HepG2 (cell line): ENCODE data around the gene ECHDC1. TPM values are rescaled to one million over a fixed set of nuclear protein-coding genes. Genes with fewer than 3 reads are reported as not detected.

Experiments used
- ARNT2 ChIP-seq: sonication (generic); formaldehyde crosslinking; IDR thresholded peaks from 2 replicates; pipeline ENCODE4 v1.8.0; 2022; ENCODE audit warnings: mild to moderate bottlenecking, low read depth, missing genetic modification reagents, moderate library complexity
- BRD4 ChIP-seq: sonication (generic); formaldehyde crosslinking; IDR thresholded peaks from 2 replicates; pipeline ENCODE4 v1.4.0; 2020; ENCODE audit warnings: missing genetic modification reagents
- MIER2 ChIP-seq: IDR thresholded peaks from 2 replicates; pipeline ENCODE4 v1.6.1; 2016; ENCODE audit warnings: missing biosample characterization, missing genetic modification reagents
- PCBP2 ChIP-seq: fragments of 200-400 bp; formaldehyde crosslinking; optimal IDR thresholded peaks from 2 replicates; pipeline ENCODE3; 2018; ENCODE audit warnings: low read length, low read depth; ENCODE audit not compliant: poor library complexity, severe bottlenecking
- SRSF9 ChIP-seq: fragments of 200-400 bp; formaldehyde crosslinking; IDR thresholded peaks from 2 replicates; pipeline ENCODE4 v1.6.1; 2018; ENCODE audit warnings: borderline replicate concordance, mild to moderate bottlenecking, low read depth, low read length; ENCODE audit not compliant: insufficient read depth, poor library complexity, severe bottlenecking
- ZBTB21 ChIP-seq: sonication (generic); formaldehyde crosslinking; IDR thresholded peaks from 2 replicates; pipeline ENCODE4 v1.4.0; 2020; ENCODE audit warnings: missing genetic modification reagents
- ZNF30 ChIP-seq: sonication (generic); formaldehyde crosslinking; IDR thresholded peaks from 2 replicates; pipeline ENCODE4 v1.5.0; 2020; ENCODE audit warnings: mild to moderate bottlenecking, missing genetic modification reagents
- ZNF317 ChIP-seq: sonication (generic); formaldehyde crosslinking; IDR thresholded peaks from 2 replicates; pipeline ENCODE4 v1.5.0; 2020; ENCODE audit warnings: mild to moderate bottlenecking, missing genetic modification reagents
- ZNF33A ChIP-seq: sonication (generic); formaldehyde crosslinking; IDR thresholded peaks from 2 replicates; pipeline ENCODE4 v1.5.1; 2020; ENCODE audit warnings: missing genetic modification reagents, mild to moderate bottlenecking, moderate library complexity, borderline replicate concordance
- ZNF432 ChIP-seq: sonication (generic); formaldehyde crosslinking; IDR thresholded peaks from 2 replicates; pipeline ENCODE4 v1.5.0; 2020; ENCODE audit warnings: missing genetic modification reagents, mild to moderate bottlenecking, borderline replicate concordance
- ZNF496 ChIP-seq: sonication (generic); formaldehyde crosslinking; IDR thresholded peaks from 2 replicates; pipeline ENCODE4 v1.8.1; 2023; ENCODE audit warnings: mild to moderate bottlenecking, moderate library complexity, missing genetic modification reagents; ENCODE audit not compliant: insufficient replicate concordance
- ZNF607 ChIP-seq: sonication (generic); formaldehyde crosslinking; IDR thresholded peaks from 2 replicates; pipeline ENCODE4 v1.5.1; 2020; ENCODE audit warnings: missing genetic modification reagents, mild to moderate bottlenecking, borderline replicate concordance
- ZNF674 ChIP-seq: sonication (generic); formaldehyde crosslinking; IDR thresholded peaks from 2 replicates; pipeline ENCODE4 v1.5.0; 2020; ENCODE audit warnings: low read depth, mild to moderate bottlenecking, missing genetic modification reagents
- ZSCAN9 ChIP-seq: IDR thresholded peaks from 2 replicates; pipeline ENCODE4 v1.6.1; 2016; ENCODE audit warnings: borderline replicate concordance
- polyA plus RNA-seq, 8 experiments: library from polyadenylated mRNA; depleted of rRNA in 3 of 8; stranded (reverse) in 7 of 8; unstranded in 1 of 8; fragments of >200 nt; fragmentation: Illumina TruSeq in 4 of 8; extraction: Trizol in 4 of 8; gene quantifications; 2 replicates each; pipeline versions ENCODE4 v1.2.1 to v1.2.3, GENCODE V29; 2011 to 2016; ENCODE audit warnings: low read depth in 4 of 8, missing spikeins in 1 of 8, mixed read lengths in 1 of 8; ENCODE audit not compliant: insufficient read depth in 1 of 8
- total RNA-seq, 5 experiments: library from RNA; depleted of rRNA; stranded (reverse); fragments of >200 nt; fragmentation: Illumina TruSeq; extraction: Trizol; gene quantifications; 2 replicates each; pipeline ENCODE4 v1.2.3, GENCODE V29; 2016; ENCODE audit warnings: low read depth in 1 of 5
- TF ChIP-seq, protein P1 (sequence below), 2 experiments: sonication (generic) in 1 of 2; formaldehyde crosslinking in 1 of 2; IDR thresholded peaks; 2 replicates each; pipeline versions ENCODE4 v1.4.0 to v1.6.1; 2018 to 2020; ENCODE audit warnings: missing genetic modification reagents in 2 of 2, borderline replicate concordance in 1 of 2, low read depth in 1 of 2, mild to moderate bottlenecking in 1 of 2, missing biosample characterization in 1 of 2
- TF ChIP-seq, protein P2 (sequence below): sonication (generic); formaldehyde crosslinking; IDR thresholded peaks from 2 replicates; pipeline ENCODE4 v1.4.0; 2020; ENCODE audit warnings: missing genetic modification reagents, borderline replicate concordance
- TF ChIP-seq, protein P3 (sequence below): sonication (generic); formaldehyde crosslinking; IDR thresholded peaks from 2 replicates; pipeline ENCODE4 v1.5.1; 2020; ENCODE audit warnings: missing genetic modification reagents, mild to moderate bottlenecking, borderline replicate concordance
- TF ChIP-seq, protein P4 (sequence below): sonication (generic); formaldehyde crosslinking; IDR thresholded peaks from 2 replicates; pipeline ENCODE4 v1.5.0; 2020; ENCODE audit warnings: missing genetic modification reagents

Gene ECHDC1
- total and polyA plus RNA-seq, 2 of the 13 experiments (the other 11 are each of a cell fraction or from before 2014, with no cell fraction given): 32.8 to 98.1 TPM

DNA sequence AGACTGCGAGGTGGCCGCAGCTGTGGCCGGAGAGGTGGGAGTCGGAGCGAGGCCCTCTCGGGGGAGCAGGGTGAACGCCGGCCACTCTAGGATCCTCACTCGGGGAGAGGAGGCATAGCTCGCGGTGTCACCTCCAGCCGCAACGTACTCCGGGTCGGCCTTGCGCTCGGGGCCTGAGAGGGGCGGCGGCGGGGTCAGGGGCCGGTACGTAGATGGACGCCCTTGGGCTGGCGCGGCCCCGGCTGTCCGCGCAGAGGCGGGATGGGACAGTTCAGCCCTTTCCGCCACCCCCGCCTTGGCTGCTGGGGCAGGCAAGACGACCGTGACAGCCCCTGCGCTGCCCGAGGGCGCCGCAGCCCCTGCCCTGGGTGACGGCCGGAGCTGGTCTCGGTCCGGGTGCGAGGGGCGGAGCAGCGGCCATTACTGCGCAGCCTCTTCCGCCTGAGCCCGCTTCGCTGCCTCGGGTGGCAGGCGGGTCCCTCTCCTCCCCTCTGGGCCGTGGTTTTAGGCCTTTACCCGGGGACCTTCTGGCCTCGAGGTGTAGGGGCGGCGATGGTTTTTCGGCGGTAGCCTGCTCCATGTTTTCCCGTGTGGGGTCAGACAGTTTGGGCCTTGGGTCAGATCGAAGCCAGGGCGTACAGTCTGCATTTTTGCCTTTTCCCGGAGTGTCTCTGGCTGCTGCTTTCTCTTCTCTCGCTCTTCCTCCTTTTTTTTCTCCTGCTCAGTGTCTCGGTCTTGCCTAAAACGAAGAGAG, 76.3 kb downstream of the ECHDC1 start (continued):
- TF ChIP-seq, protein P1, sequence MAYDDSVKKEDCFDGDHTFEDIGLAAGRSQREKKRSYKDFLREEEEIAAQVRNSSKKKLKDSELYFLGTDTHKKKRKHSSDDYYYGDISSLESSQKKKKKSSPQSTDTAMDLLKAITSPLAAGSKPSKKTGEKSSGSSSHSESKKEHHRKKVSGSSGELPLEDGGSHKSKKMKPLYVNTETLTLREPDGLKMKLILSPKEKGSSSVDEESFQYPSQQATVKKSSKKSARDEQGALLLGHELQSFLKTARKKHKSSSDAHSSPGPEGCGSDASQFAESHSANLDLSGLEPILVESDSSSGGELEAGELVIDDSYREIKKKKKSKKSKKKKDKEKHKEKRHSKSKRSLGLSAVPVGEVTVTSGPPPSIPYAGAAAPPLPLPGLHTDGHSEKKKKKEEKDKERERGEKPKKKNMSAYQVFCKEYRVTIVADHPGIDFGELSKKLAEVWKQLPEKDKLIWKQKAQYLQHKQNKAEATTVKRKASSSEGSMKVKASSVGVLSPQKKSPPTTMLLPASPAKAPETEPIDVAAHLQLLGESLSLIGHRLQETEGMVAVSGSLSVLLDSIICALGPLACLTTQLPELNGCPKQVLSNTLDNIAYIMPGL (CRISPR knock-in tag; IDR thresholded peaks at IDR 0.05; ENCODE audit: borderline replicate concordance in 1 of 2, low read depth in 1 of 2): peak; percentile 85 to 96
- no peak; the same call in 1 of the 2 replicates for TF ChIP-seq ZNF30 (CRISPR knock-in tag)
- peak; percentile 76; the same call in 1 of the 2 replicates for TF ChIP-seq ZNF432 (CRISPR knock-in tag)
- TF ChIP-seq, protein P2, sequence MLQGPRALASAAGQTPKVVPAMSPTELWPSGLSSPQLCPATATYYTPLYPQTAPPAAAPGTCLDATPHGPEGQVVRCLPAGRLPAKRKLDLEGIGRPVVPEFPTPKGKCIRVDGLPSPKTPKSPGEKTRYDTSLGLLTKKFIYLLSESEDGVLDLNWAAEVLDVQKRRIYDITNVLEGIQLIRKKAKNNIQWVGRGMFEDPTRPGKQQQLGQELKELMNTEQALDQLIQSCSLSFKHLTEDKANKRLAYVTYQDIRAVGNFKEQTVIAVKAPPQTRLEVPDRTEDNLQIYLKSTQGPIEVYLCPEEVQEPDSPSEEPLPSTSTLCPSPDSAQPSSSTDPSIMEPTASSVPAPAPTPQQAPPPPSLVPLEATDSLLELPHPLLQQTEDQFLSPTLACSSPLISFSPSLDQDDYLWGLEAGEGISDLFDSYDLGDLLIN (CRISPR knock-in tag): no peak
- TF ChIP-seq ZSCAN9 (CRISPR knock-in tag): 0 out of 2 replicates have a peak, but pooled peaks have one; percentile 84
- TF ChIP-seq, protein P3, sequence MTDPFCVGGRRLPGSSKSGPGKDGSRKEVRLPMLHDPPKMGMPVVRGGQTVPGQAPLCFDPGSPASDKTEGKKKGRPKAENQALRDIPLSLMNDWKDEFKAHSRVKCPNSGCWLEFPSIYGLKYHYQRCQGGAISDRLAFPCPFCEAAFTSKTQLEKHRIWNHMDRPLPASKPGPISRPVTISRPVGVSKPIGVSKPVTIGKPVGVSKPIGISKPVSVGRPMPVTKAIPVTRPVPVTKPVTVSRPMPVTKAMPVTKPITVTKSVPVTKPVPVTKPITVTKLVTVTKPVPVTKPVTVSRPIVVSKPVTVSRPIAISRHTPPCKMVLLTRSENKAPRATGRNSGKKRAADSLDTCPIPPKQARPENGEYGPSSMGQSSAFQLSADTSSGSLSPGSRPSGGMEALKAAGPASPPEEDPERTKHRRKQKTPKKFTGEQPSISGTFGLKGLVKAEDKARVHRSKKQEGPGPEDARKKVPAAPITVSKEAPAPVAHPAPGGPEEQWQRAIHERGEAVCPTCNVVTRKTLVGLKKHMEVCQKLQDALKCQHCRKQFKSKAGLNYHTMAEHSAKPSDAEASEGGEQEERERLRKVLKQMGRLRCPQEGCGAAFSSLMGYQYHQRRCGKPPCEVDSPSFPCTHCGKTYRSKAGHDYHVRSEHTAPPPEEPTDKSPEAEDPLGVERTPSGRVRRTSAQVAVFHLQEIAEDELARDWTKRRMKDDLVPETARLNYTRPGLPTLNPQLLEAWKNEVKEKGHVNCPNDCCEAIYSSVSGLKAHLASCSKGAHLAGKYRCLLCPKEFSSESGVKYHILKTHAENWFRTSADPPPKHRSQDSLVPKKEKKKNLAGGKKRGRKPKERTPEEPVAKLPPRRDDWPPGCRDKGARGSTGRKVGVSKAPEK (CRISPR knock-in tag): no peak; the same call in 1 of the 2 replicates
- peak; percentile 70; the same call in 1 of the 2 replicates for TF ChIP-seq BRD4
- no peak; the same call in 1 of the 2 replicates for TF ChIP-seq ZNF317 (CRISPR knock-in tag)
- no peak for TF ChIP-seq SRSF9
- TF ChIP-seq ZNF496 (CRISPR knock-in tag): no peak
- TF ChIP-seq PCBP2: no peak
- TF ChIP-seq ZNF33A (CRISPR knock-in tag): no peak
- TF ChIP-seq ARNT2 (CRISPR knock-in tag): peak; percentile 92
- TF ChIP-seq, protein P4, sequence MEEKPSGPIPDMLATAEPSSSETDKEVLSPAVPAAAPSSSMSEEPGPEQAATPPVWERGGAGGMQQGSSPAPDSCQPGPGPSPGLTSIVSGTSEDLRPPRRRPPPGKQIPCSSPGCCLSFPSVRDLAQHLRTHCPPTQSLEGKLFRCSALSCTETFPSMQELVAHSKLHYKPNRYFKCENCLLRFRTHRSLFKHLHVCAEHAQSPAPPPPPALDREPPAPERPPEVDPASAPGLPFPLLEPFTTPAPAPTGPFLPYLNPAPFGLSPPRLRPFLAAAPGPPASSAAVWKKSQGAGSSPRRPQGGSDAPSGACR (CRISPR knock-in tag): peak; percentile 77
- no peak for TF ChIP-seq ZNF674 (CRISPR knock-in tag)
- TF ChIP-seq MIER2: no peak
- peak; percentile 61; the same call in 1 of the 2 replicates for TF ChIP-seq ZNF607 (CRISPR knock-in tag)
- no peak; the same call in 1 of the 2 replicates for TF ChIP-seq ZBTB21 (CRISPR knock-in tag)
